ENCODE measurements around the gene LOXL1. TPM values are rescaled to one million over a fixed set of nuclear protein-coding genes. Genes with fewer than 3 reads are reported as not detected.
A peak's percentile ranks its signal among the peaks of the same experiment; 100 is the strongest.
"Not testable (repeated sequence)": the region's sequence is repeated elsewhere in the genome, so short reads cannot be mapped to it uniquely, and the experiment has no call there.

LOXL1 gene
- total RNA-seq, 1 donor from 2014 or later, result 18.9 TPM

- peak; percentile 72 for DNase-seq
Measured at GRCh38 chr15:73922186-73923151, 3.8 kb upstream of the LOXL1 start.

GRCh38 chr15:73923156-73923487 lies 3.1 kb upstream of the LOXL1 start:
- no peak for DNase-seq

- no peak for DNase-seq
Measured at GRCh38 chr15:73923488-73924164, 2.6 kb upstream of the LOXL1 start.

- peak; percentile 87 for DNase-seq
Measured at GRCh38 chr15:73924171-73924921, 1.9 kb upstream of the LOXL1 start.

DNA sequence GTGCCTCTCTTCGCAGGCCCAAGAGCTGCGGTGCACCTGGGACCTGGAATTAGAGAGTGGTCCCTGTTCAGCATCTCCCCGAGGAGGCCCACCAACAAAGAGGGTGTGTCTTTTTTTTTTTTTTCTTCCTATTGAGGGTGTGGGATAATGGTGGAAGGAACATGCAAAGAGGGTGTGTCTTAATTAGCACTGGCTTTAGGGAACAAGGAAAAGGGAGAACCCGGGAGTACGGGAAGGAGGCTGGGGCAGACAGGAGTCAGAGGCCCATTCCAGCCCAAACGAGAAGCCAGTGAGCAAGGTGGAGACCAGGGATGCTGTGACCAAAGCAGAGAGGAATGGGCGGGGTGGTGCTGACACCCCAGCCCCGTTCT lies 429 bp upstream of the LOXL1 start:
- DNase-seq, result no peak

DNA sequence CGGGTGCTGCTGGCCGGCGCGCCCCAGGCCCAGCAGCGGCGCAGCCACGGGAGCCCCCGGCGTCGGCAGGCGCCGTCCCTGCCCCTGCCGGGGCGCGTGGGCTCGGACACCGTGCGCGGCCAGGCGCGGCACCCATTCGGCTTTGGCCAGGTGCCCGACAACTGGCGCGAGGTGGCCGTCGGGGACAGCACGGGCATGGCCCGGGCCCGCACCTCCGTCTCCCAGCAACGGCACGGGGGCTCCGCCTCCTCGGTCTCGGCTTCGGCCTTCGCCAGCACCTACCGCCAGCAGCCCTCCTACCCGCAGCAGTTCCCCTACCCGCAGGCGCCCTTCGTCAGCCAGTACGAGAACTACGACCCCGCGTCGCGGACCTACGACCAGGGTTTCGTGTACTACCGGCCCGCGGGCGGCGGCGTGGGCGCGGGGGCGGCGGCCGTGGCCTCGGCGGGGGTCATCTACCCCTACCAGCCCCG lies 777 bp downstream of the LOXL1 start:
- DNase-seq, result peak; percentile 58

GRCh38 chr15:73927476-73928240 lies 1.4 kb downstream of the LOXL1 start:
- peak; percentile 71 for DNase-seq

GRCh38 chr15:73928241-73928579 lies 1.9 kb downstream of the LOXL1 start:
- DNase-seq, result no peak

DNA sequence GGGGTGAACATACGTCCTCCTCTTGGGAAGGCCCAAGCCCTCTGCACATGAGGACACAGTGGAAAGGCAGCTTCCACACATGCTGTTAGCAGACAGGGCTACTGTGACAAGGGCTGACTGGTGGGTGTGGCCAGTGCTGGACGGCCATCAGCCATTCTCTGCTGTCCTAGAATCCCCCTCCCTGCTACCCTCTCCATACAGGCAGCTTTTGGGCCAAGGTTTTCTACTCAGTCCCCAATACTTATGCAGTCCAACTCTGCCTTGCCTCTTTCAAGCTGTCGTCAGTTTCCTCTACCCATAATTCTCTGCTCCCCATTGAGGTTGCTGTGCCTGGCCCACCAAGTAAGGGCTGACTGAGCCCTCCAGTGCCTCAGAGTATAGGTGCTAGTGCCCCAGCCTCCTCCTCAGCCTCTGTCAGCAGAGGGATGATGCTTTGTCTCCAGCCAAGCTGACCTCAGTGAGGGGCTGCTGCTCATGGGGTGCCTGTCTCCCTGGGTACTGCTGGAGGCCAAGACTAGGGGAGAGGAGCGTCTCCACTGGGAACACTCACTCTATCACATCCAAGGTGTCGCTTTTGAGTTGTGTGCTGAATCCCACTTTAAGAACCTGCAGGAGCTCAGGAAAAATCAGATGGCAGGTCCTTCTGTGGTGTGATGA lies 2.8 kb downstream of the LOXL1 start:
- DNase-seq, result no peak

DNA sequence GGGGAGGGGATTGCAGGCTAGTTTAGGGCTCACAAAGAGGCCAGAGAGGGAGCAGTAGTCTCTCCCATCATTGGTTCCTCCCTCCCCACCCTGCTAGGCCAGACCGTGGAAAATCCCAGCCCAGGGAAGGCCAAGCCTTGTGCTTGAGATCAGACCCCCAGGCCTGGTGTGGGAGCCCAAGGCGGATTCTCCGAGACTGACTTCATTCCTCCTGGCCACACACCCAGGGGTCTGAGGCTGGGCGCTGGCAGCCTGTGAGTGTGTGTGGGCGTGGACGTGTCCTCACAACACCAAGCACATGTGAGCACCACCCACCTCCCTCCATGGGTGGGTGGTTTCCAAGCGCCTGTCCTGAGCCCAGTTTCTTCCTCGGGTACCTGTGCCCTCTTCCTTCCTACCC lies 4.1 kb downstream of the LOXL1 start:
- DNase-seq, result peak; percentile 35

DNA sequence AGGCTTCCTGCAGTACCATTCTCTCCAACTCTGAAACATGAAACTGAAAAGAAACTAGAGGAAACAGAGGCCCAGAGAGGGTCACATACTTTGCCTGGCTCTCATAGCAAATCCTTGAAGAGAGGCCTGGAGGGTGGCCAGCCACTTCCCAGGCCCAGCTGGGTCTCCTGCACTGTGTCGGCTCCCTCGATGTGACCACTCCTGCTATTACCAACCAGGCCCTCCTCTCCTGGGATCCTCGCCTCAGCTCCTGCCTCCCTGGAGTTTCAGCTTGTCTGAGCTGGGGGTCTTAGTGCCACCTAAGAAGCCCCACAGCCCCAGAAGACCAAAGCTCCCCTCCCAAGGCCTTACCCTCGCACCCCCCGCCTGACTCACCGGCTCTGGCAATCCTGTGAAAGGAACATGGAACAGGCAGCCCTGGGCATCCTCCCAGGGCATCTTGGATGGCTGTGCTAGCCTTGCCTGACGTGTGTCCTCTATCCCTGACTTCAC lies 4.6 kb downstream of the LOXL1 start:
- peak; percentile 44 for DNase-seq

DNA sequence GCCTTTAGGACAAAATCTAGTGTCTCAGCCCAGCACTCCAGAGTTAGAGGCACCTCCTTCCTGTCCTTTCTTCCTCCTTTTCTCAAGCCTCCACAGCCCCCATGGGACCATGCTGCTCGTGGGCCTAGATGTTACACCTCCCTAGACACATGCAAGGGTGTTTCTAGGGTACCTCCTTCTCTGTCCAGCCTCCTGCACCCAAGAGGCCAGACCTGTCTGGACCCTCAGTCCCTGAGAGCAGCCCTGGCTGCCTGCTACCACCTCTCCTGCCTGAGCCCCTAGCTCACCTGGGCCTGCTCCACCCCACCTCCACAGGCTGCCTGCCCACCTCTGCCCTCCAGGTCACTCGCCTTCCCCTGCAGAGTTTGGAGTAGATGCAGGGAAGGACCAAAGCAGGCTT lies 5.2 kb downstream of the LOXL1 start:
- no peak for DNase-seq

DNA sequence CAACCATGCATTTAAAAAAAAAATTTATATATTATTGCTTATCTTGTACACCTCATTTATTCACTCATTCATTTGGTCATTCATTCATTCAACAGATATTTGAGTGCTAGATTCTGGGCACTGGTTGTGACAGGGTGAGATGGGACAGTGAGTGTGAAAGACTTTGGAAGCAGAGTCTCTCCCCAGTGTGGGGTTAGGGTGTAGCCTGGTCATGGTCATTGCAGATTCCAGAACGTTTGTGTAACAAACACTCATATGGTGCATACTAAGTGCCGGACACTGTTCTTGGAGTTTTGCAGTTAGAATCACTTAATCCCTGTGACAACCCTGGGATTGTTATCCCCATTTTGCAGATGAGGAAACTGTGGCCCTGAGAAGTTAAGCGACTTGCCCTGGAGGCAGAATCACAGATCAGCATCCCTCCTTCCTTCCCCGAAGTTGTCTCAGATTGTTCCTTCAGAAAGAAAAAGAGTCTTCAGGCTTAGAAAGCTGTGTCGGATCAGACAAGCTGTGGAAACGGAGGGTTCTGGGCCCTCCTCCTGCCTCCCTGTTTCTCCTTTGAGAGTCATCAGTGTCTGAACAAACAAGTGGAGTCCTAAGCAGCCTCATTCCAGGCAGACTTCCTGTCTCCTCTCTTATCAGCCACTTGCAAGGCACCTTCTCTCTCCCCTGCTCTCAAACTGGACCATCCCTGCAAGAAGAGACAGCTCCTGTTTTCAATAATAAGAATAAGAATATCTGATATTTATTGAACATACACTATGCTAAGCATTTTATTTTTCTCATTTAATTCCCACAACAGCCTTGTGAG lies 6.3 kb downstream of the LOXL1 start:
- DNase-seq, result no peak

GRCh38 chr15:73934281-73934680 lies 8.0 kb downstream of the LOXL1 start:
- DNase-seq, result no peak

DNA sequence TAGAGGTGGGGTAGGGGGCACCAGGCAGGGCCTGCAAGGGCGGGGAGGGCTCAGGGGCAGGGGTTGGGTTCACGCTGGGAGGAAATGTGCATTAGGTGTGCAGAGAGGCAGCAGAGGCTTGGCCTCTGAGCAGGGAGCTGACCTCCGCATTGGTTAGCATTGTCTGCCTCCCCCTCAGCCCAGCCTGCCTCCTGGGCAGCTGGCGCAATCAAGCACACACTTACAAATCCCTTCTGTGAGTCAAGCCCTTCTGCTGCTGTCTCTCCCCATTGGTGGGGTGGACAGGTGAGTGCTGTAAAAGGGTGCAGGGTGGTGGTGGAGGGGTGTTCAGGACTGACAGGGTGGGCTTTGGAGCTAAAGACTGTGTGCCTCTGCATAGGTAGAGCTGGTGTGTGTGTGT lies 9.3 kb downstream of the LOXL1 start:
- no peak for DNase-seq

DNA sequence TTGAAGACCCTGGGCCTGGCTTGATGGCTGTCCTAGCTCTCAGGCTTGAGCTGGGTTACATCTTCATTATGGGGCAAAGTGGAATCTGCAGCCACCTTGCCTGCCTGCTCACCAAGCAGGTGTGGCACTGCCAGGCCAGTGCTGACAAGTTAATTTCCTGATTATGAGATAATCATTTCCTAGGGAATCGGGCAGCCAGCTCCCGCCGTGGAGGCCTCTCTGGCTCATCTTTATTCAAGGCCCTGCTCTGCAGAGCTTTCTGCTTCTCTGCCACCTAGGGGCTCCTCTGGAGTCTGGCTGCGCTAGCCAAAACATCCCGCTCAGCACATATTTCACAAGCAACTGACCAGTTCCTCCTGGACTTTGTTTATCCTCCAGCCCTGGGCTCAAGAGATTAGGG lies 9.9 kb downstream of the LOXL1 start:
- peak; percentile 28 for DNase-seq

GRCh38 chr15:73936588-73937290 lies 10.5 kb downstream of the LOXL1 start:
- no peak for DNase-seq

DNA sequence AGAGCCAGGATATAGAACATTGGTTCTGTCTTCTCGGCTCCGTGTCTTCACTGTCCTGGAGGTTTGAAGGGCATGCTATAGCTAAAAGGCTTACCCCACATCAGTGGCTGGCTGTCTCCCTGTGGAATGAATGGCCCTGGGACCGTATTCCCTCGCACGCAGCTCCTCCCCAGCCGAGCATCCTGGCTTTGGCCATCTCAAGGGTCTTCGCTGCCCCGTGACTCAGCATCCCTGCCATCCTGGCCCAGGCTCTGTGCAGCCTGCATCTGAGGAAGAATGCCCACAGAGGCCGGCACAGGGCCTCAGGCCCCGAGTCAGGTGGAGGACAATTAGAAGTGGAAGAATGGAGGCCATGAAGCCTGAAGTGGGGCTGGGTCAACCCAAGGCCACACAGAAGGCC lies 11.0 kb downstream of the LOXL1 start:
- no peak for DNase-seq

DNA sequence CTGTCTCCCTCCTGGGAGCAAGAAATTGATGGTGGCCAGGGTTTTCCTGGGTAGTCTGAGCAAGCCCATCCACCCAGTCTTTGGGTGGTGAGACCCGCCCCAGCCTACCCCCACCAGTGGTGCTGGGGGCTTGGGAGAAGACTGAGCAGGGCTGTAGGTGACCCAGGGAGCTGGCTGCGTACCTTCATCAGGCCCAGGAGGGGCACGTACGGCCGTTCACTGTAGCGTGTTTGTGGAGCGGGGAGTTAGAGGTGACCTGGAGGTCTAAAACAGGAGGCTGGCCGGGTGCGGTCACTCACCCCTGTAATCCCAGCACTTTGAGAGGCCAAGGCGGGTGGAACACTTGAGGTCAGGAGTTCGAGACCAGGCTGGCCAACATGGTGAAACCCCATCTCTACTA lies 11.5 kb downstream of the LOXL1 start:
- no peak for DNase-seq

DNA sequence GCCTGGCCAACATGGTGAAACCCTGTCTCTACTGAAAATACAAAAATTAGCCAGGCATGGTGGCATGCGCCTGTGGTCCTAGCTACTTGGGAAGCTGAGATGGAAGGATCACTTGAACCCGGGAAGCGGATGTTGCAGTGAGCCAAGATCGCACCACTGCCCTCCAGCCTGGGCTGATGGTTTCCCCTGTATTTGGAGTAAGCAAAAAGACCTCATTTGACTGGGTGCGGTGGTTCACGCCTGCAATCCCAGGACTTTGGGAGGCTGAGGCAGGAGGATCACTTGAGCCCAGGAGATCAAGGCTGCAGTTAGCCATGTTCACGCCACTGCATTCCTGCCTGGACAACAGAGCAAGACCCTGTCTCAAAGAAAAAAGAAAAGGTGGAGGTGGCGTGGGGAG lies 12.3 kb downstream of the LOXL1 start:
- not testable (repeated sequence) for DNase-seq

Data from tongue (tissue), 2 donors.